ENCODE measurements around the gene STK32C.

GRCh38 chr10:132276706-132277105 lies 31.0 kb downstream of the STK32C start:
- TF ChIP-seq CTCF (IDR thresholded peaks at IDR 0.05) (no peak), POLR2A (IDR thresholded peaks at IDR 0.05) (no peak)
